Activated CD8-positive, alpha-beta T cell treated with anti-CD3 and anti-CD28 coated beads, Interleukin-2, amount 10 ng/mL, durations not matched to agents 7 days and 5 days (primary cell): Measurements from ENCODE around the gene SLC22A31. TPM values are rescaled to one million over a fixed set of nuclear protein-coding genes. Genes with fewer than 3 reads are reported as not detected.
A peak's percentile ranks its signal among the peaks of the same experiment; 100 is the strongest.

Experiments
- ATAC-seq: fragments of 150-1000 bp; cut with Tn5 transposase; one replicate; pipeline ENCODE4 v1.10.0; 2021; ENCODE audit warnings: moderate library complexity
- CTCF ChIA-PET: fragments of 350-600 bp; sonication (Branson Sonifier 250); formaldehyde crosslinking; loops from one replicate; lab custom pipeline; 2021; ENCODE audit warnings: antibody characterized with exemption; lab: Charles Lee
- POLR2A ChIA-PET: fragments of 350-600 bp; sonication (Branson Sonifier 250); formaldehyde crosslinking; loops from one replicate; lab custom pipeline; 2021; ENCODE audit warnings: antibody characterized with exemption; lab: Charles Lee
- DNase-seq: peaks from one replicate; pipeline ENCODE4 v3.0.0-alpha.2; 2020
- H3K27ac Mint-ChIP-seq: one replicate; pipeline ENCODE4 v1.8.0; 2021; ENCODE audit warnings: mild to moderate bottlenecking, mixed read lengths
- H3K27me3 Mint-ChIP-seq: one replicate; pipeline ENCODE4 v1.8.0; 2021; ENCODE audit warnings: low read depth, mixed read lengths
- H3K36me3 Mint-ChIP-seq: one replicate; pipeline ENCODE4 v1.8.0; 2021; ENCODE audit warnings: low read depth, mixed read lengths
- H3K4me1 Mint-ChIP-seq: one replicate; pipeline ENCODE4 v1.8.0; 2021; ENCODE audit warnings: low read depth, mixed read lengths
- H3K4me3 Mint-ChIP-seq: one replicate; pipeline ENCODE4 v1.8.0; 2021; ENCODE audit warnings: mild to moderate bottlenecking, mixed read lengths
- H3K9me3 Mint-ChIP-seq: one replicate; pipeline ENCODE4 v1.8.0; 2022; ENCODE audit warnings: mixed read lengths; ENCODE audit not compliant: insufficient read depth
- total RNA-seq, 2 experiments: library from RNA; stranded (reverse); gene quantifications; one replicate each; pipeline ENCODE4 v1.2.3, GENCODE V29; 2021

Gene SLC22A31
- total RNA-seq, 2 experiments from 2014 or later = not detected

- Mint-ChIP-seq H3K9me3 (no peaks in the 10 kb centered on the region), H3K4me1 (peaks cover 11% of the 10 kb centered on the region), H3K36me3 (no peaks in the 10 kb centered on the region), H3K27me3 (peaks cover 5% of the 10 kb centered on the region), H3K27ac (no peak overlapping the region), H3K4me3 (no peak overlapping the region)
- ChIA-PET POLR2A (no interaction called here), CTCF (no interaction called here)
- ATAC-seq (no peak), DNase-seq (no peak)
These were observed 27.0 kb downstream of the SLC22A31 start for GRCh38 chr16:89173174-89173921.

- DNase-seq (no peak), ATAC-seq (no peak)
- no peak overlapping the region for H3K4me3 Mint-ChIP-seq
- H3K4me1 Mint-ChIP-seq = peaks cover 11% of the 10 kb centered on the region
- H3K27ac Mint-ChIP-seq = no peak overlapping the region
- H3K36me3 Mint-ChIP-seq = no peaks in the 10 kb centered on the region
- no peaks in the 10 kb centered on the region for H3K9me3 Mint-ChIP-seq
- POLR2A ChIA-PET = no interaction called here
- CTCF ChIA-PET = no interaction called here
- H3K27me3 Mint-ChIP-seq = peaks cover 5% of the 10 kb centered on the region
These were observed 27.7 kb downstream of the SLC22A31 start for GRCh38 chr16:89172528-89173173.

GRCh38 chr16:89172171-89172527, 28.2 kb downstream of the SLC22A31 start:
- no peak for DNase-seq
- CTCF ChIA-PET = no interaction called here

GRCh38 chr16:89171216-89172170, 28.8 kb downstream of the SLC22A31 start, which contains the start of gene CDH15:
Gene CDH15 (plus strand): TSS chr16:89171748. CDS start chr16:89171832, 84 bp downstream.
- CTCF ChIA-PET = interaction anchor here (0.9 to 1.6 kb wide), 2 partner anchors 44 to 428 kb away, joined by 3 to 7 read pairs; no protein-coding TSS in a partner anchor
- Mint-ChIP-seq H3K4me1 (peaks cover 11% of the 10 kb centered on the region), H3K36me3 (no peaks in the 10 kb centered on the region), H3K4me3 (peak within 1 kb of the TSS; percentile 55), H3K27ac (peak within 1 kb of the TSS; percentile 68), H3K9me3 (no peaks in the 10 kb centered on the region), H3K27me3 (peaks cover 5% of the 10 kb centered on the region)
- POLR2A ChIA-PET = interaction anchor here (0.6 kb wide), 1 partner anchor 360 kb away, joined by 3 read pairs; the partner anchor contains the start of gene APRT
- DNase-seq (peak; percentile 94), ATAC-seq (peak; percentile 93)

More at GRCh38 chr16:89172171-89172527, 28.2 kb downstream of the SLC22A31 start:
- Mint-ChIP-seq H3K27ac (no peak overlapping the region), H3K4me3 (no peak overlapping the region), H3K9me3 (no peaks in the 10 kb centered on the region), H3K4me1 (peaks cover 11% of the 10 kb centered on the region), H3K36me3 (no peaks in the 10 kb centered on the region), H3K27me3 (peaks cover 5% of the 10 kb centered on the region)
- no peak for ATAC-seq
- POLR2A ChIA-PET = no interaction called here

GRCh38 chr16:89170346-89171215, 29.8 kb downstream of the SLC22A31 start:
- DNase-seq (no peak), ATAC-seq (no peak)
- Mint-ChIP-seq H3K36me3 (no peaks in the 10 kb centered on the region), H3K4me1 (peaks cover 11% of the 10 kb centered on the region), H3K27ac (peak overlapping the region; percentile 68), H3K4me3 (peak overlapping the region; percentile 55), H3K27me3 (peaks cover 5% of the 10 kb centered on the region), H3K9me3 (no peaks in the 10 kb centered on the region)
- ChIA-PET POLR2A (interaction anchor here (0.5 kb wide), 1 partner anchor 17 kb away, joined by 3 read pairs; no protein-coding TSS in a partner anchor), CTCF (interaction anchor here (0.9 to 1.6 kb wide), 2 partner anchors 45 to 427 kb away, joined by 3 to 7 read pairs; no protein-coding TSS in a partner anchor)

GRCh38 chr16:89169778-89170177, 30.6 kb downstream of the SLC22A31 start:
- H3K27me3 Mint-ChIP-seq = peaks cover 5% of the 10 kb centered on the region
- CTCF ChIA-PET = interaction anchor here (1.6 kb wide), 1 partner anchor 426 kb away, joined by 3 read pairs; no protein-coding TSS in a partner anchor
- H3K4me3 Mint-ChIP-seq = no peak overlapping the region
- POLR2A ChIA-PET = no interaction called here
- H3K9me3 Mint-ChIP-seq = no peaks in the 10 kb centered on the region
- no peak overlapping the region for H3K27ac Mint-ChIP-seq
- ATAC-seq (no peak), DNase-seq (no peak)
- H3K36me3 Mint-ChIP-seq = no peaks in the 10 kb centered on the region
- H3K4me1 Mint-ChIP-seq = peaks cover 11% of the 10 kb centered on the region

GRCh38 chr16:89168381-89169189, 31.8 kb downstream of the SLC22A31 start:
- no peak for DNase-seq
- no peaks in the 10 kb centered on the region for H3K9me3 Mint-ChIP-seq
- ATAC-seq = no peak
- H3K4me1 Mint-ChIP-seq = peaks cover 11% of the 10 kb centered on the region
- no peaks in the 10 kb centered on the region for H3K36me3 Mint-ChIP-seq
- no peak overlapping the region for H3K4me3 Mint-ChIP-seq
- H3K27ac Mint-ChIP-seq = no peak overlapping the region
- H3K27me3 Mint-ChIP-seq = peaks cover 5% of the 10 kb centered on the region
- ChIA-PET CTCF (interaction anchor here (2.3 kb wide), 1 partner anchor 311 kb away, joined by 7 read pairs; the partner anchor contains the start of genes GALNS and TRAPPC2L), POLR2A (no interaction called here)

- CTCF ChIA-PET = interaction anchor here (0.8 to 2.3 kb wide), 4 partner anchors 12 to 310 kb away, joined by 3 to 8 read pairs (median 6); partner anchors contain the start of genes GALNS and TRAPPC2L
These were observed 32.9 kb downstream of the SLC22A31 start for GRCh38 chr16:89167425-89167941.

GRCh38 chr16:89166696-89167424, 33.5 kb downstream of the SLC22A31 start:
- ATAC-seq (no peak), DNase-seq (no peak)
- POLR2A ChIA-PET = interaction anchor here (1.5 kb wide), 1 partner anchor 73 kb away, joined by 3 read pairs; the partner anchor contains the start of gene ACSF3
- H3K4me1 Mint-ChIP-seq = peaks cover 11% of the 10 kb centered on the region
- H3K9me3 Mint-ChIP-seq = no peaks in the 10 kb centered on the region
- H3K27ac Mint-ChIP-seq = no peak overlapping the region
- CTCF ChIA-PET = interaction anchor here (0.8 to 2.3 kb wide), 4 partner anchors 11 to 310 kb away, joined by 3 to 8 read pairs (median 6); partner anchors contain the start of genes GALNS and TRAPPC2L
- H3K36me3 Mint-ChIP-seq = no peaks in the 10 kb centered on the region
- H3K4me3 Mint-ChIP-seq = no peak overlapping the region
- peaks cover 5% of the 10 kb centered on the region for H3K27me3 Mint-ChIP-seq

More at GRCh38 chr16:89167425-89167941, 32.9 kb downstream of the SLC22A31 start:
- H3K36me3 Mint-ChIP-seq = no peaks in the 10 kb centered on the region
- H3K9me3 Mint-ChIP-seq = no peaks in the 10 kb centered on the region
- H3K4me1 Mint-ChIP-seq = peaks cover 11% of the 10 kb centered on the region
- peaks cover 5% of the 10 kb centered on the region for H3K27me3 Mint-ChIP-seq
- no peak overlapping the region for H3K27ac Mint-ChIP-seq
- H3K4me3 Mint-ChIP-seq = no peak overlapping the region
- POLR2A ChIA-PET = interaction anchor here (0.6 to 1.5 kb wide), 2 partner anchors 74 to 288 kb away, joined by 3 read pairs; partner anchors contain the start of gene ACSF3
- ATAC-seq (peak; percentile 31), DNase-seq (peak; percentile 85)
